ENCODE results near the gene EFCAB5. TPM values are rescaled to one million over a fixed set of nuclear protein-coding genes. Genes with fewer than 3 reads are reported as not detected.

EFCAB5 gene
- total and polyA plus RNA-seq, 10 of the 15 experiments (the other 5 are each of a cell fraction or from before 2014, with no cell fraction given) = 0.39 to 2.6 (median 1.0) TPM

DNA sequence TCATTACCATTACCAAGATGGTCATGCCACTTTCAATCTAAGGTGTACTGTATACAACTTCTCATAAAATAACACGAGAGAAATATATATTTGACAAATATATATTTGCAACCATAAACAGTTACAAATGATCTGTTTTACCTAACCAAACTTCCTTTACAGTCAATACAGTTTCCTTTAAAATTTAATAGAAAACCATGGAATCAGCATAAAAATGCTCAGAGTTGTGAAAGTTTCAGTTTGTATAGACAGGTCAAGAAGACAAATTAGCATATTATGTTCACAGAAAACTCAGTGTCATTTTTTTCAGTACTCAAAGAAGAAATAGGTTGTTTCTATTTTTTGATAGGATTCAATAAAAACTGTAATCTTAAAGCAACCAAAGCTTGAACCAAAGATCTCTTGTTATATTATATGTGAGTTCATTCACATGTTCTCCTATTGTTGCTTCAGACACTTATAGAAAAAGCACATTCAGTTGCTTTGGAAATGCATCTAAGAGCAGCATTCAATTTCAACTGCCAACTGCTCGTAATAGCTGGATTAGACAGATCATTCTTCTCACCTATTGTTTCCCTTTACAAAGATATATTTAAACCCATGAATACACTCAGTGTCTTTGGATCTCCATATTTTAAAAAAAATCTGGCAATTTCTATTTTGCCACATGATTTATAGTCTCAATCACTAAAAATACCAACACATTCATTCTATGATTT, 26.5 kb upstream of the EFCAB5 start:
- DNase-seq (ENCODE audit: low read depth, low spot score) (no peak), ATAC-seq (no peak), FAIRE-seq (no peak)
- no TSS peak for BruUV-seq (replicated peaks)
- RAD21 ChIA-PET (ENCODE audit: unreplicated experiment) = interaction anchor here (1.3 kb wide), 1 partner anchor 15 kb away, joined by 5 read pairs; the partner anchor contains the start of gene SSH2
- WGBS (ENCODE audit: insufficient coverage, insufficient replicate concordance, low lambda C conversion rate, missing lambda C conversion rate) = 52% methylated on average over 2 of the region's 2 CpGs
- in situ Hi-C loops (cut with MboI) = no loop called here
- intact Hi-C loops (cut with micrococcal nuclease; ENCODE audit: unreplicated experiment) = no loop called here
- Histone ChIP-seq H4K20me1 (ENCODE audit: control insufficient read depth, insufficient read depth) (no peaks in the 10 kb centered on the region), H3K9ac (ENCODE audit: control insufficient read depth, insufficient read depth, low read length) (no peak overlapping the region), H3K27me3 (replicated peaks in 1 of 2; ENCODE audit: control insufficient read depth in 2 of 2, insufficient read depth in 2 of 2, low read length in 1 of 2) (no peaks in the 10 kb centered on the region), H3K4me1 (ENCODE audit: control insufficient read depth, insufficient read depth, low read length) (peaks cover 6% of the 10 kb centered on the region; the same call in 1 of the 2 replicates), H3K27ac (ENCODE audit: control insufficient read depth, insufficient read depth) (no peak overlapping the region), H3K36me3 (ENCODE audit: control insufficient read depth in 2 of 2, insufficient read depth in 2 of 2, low read length in 1 of 2) (peaks cover 0 to under 1% of the 10 kb centered on the region in 2 experiments; a peak in 2 of 4 replicates), H3K4me2 (ENCODE audit: control insufficient read depth, insufficient read depth) (0 out of 2 replicates have a peak overlapping the region, but pooled peaks have one; percentile 17), H3K4me3 (no peak overlapping the region), H3K79me2 (ENCODE audit: control insufficient read depth, insufficient read depth, low read length) (peaks cover 2% of the 10 kb centered on the region), H2AFZ (ENCODE audit: control insufficient read depth, low read depth, low read length) (no peak overlapping the region), H3K9me3 (replicated peaks; ENCODE audit: control insufficient read depth, insufficient read depth, low read length) (no peaks in the 10 kb centered on the region)
- SMC1A ChIA-PET (ENCODE audit: uncharacterized antibody, unreplicated experiment) = interaction anchor here (1.2 to 2.3 kb wide), 2 partner anchors 10 to 17 kb away, joined by 3 to 8 read pairs; no protein-coding TSS in a partner anchor
- POLR2A ChIA-PET = no interaction called here
- TF ChIP-seq, protein P1, sequence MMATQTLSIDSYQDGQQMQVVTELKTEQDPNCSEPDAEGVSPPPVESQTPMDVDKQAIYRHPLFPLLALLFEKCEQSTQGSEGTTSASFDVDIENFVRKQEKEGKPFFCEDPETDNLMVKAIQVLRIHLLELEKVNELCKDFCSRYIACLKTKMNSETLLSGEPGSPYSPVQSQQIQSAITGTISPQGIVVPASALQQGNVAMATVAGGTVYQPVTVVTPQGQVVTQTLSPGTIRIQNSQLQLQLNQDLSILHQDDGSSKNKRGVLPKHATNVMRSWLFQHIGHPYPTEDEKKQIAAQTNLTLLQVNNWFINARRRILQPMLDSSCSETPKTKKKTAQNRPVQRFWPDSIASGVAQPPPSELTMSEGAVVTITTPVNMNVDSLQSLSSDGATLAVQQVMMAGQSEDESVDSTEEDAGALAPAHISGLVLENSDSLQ (IDR thresholded peaks at IDR 0.05) = no peak
- no peak for TF ChIP-seq EED (IDR thresholded peaks at IDR 0.05; ENCODE audit: low read depth)
- TF ChIP-seq STAT1 (conservative IDR thresholded peaks at IDR 0.05) = no peak
- TF ChIP-seq BRCA1 (IDR thresholded peaks at IDR 0.05; ENCODE audit: low read depth, low read length) = no peak
- TF ChIP-seq PML (IDR thresholded peaks at IDR 0.05; ENCODE audit: low read length) = no peak
- TF ChIP-seq IRF4 (IDR thresholded peaks at IDR 0.05; ENCODE audit: low read depth, low read length) = no peak
- TF ChIP-seq YY1 (IDR thresholded peaks at IDR 0.05; ENCODE audit: low read depth, low read length) = no peak
- TF ChIP-seq TCF3 (IDR thresholded peaks at IDR 0.05; ENCODE audit: borderline replicate concordance, insufficient read depth, low read depth, low read length) = no peak
- TF ChIP-seq, protein P2, sequence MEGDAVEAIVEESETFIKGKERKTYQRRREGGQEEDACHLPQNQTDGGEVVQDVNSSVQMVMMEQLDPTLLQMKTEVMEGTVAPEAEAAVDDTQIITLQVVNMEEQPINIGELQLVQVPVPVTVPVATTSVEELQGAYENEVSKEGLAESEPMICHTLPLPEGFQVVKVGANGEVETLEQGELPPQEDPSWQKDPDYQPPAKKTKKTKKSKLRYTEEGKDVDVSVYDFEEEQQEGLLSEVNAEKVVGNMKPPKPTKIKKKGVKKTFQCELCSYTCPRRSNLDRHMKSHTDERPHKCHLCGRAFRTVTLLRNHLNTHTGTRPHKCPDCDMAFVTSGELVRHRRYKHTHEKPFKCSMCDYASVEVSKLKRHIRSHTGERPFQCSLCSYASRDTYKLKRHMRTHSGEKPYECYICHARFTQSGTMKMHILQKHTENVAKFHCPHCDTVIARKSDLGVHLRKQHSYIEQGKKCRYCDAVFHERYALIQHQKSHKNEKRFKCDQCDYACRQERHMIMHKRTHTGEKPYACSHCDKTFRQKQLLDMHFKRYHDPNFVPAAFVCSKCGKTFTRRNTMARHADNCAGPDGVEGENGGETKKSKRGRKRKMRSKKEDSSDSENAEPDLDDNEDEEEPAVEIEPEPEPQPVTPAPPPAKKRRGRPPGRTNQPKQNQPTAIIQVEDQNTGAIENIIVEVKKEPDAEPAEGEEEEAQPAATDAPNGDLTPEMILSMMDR (IDR thresholded peaks at IDR 0.05 in 2 of 3, conservative IDR thresholded peaks at IDR 0.05 in 1 of 3; ENCODE audit: control insufficient read depth in 2 of 3, extremely low read depth in 1 of 3, insufficient read depth in 1 of 3, low read depth in 3 of 3, low read length in 3 of 3) = no peak
- TF ChIP-seq LARP7 (IDR thresholded peaks at IDR 0.05) = no peak
- no peak for TF ChIP-seq POU2F2 (IDR thresholded peaks at IDR 0.05; ENCODE audit: borderline replicate concordance, low read depth, low read length)
- TF ChIP-seq RAD21 (IDR thresholded peaks at IDR 0.05; ENCODE audit: insufficient read depth, low read depth, low read length) = no peak
- TF ChIP-seq, protein P3, sequence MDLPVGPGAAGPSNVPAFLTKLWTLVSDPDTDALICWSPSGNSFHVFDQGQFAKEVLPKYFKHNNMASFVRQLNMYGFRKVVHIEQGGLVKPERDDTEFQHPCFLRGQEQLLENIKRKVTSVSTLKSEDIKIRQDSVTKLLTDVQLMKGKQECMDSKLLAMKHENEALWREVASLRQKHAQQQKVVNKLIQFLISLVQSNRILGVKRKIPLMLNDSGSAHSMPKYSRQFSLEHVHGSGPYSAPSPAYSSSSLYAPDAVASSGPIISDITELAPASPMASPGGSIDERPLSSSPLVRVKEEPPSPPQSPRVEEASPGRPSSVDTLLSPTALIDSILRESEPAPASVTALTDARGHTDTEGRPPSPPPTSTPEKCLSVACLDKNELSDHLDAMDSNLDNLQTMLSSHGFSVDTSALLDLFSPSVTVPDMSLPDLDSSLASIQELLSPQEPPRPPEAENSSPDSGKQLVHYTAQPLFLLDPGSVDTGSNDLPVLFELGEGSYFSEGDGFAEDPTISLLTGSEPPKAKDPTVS (IDR thresholded peaks at IDR 0.05; ENCODE audit: low read depth, low read length) = no peak
- TF ChIP-seq, protein P4, sequence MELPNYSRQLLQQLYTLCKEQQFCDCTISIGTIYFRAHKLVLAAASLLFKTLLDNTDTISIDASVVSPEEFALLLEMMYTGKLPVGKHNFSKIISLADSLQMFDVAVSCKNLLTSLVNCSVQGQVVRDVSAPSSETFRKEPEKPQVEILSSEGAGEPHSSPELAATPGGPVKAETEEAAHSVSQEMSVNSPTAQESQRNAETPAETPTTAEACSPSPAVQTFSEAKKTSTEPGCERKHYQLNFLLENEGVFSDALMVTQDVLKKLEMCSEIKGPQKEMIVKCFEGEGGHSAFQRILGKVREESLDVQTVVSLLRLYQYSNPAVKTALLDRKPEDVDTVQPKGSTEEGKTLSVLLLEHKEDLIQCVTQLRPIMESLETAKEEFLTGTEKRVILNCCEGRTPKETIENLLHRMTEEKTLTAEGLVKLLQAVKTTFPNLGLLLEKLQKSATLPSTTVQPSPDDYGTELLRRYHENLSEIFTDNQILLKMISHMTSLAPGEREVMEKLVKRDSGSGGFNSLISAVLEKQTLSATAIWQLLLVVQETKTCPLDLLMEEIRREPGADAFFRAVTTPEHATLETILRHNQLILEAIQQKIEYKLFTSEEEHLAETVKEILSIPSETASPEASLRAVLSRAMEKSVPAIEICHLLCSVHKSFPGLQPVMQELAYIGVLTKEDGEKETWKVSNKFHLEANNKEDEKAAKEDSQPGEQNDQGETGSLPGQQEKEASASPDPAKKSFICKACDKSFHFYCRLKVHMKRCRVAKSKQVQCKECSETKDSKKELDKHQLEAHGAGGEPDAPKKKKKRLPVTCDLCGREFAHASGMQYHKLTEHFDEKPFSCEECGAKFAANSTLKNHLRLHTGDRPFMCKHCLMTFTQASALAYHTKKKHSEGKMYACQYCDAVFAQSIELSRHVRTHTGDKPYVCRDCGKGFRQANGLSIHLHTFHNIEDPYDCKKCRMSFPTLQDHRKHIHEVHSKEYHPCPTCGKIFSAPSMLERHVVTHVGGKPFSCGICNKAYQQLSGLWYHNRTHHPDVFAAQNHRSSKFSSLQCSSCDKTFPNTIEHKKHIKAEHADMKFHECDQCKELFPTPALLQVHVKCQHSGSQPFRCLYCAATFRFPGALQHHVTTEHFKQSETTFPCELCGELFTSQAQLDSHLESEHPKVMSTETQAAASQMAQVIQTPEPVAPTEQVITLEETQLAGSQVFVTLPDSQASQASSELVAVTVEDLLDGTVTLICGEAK (IDR thresholded peaks at IDR 0.05; ENCODE audit: borderline replicate concordance) = no peak
- CTCF ChIA-PET = interaction anchor here (0.6 to 2.4 kb wide), 5 partner anchors 16 to 414 kb away, joined by 3 to 12 read pairs (median 3); partner anchors contain the start of gene SSH2

Data from GM12878 (cell line).